Ascending aorta (tissue), 2 donors: Measurements from ENCODE around the gene CYSLTR2. TPM values are rescaled to one million over a fixed set of nuclear protein-coding genes. Genes with fewer than 3 reads are reported as not detected.

Experiments used
- DNase-seq, 2 donors: peaks; one replicate each; pipeline ENCODE4 v3.0.0-alpha.2; 2019; ENCODE audit warnings: low spot score in 2 of 2
- H3K27ac ChIP-seq, 2 donors: fragments of 200-600 bp; sonication (generic); one replicate each; pipeline ENCODE4 v1.5.1; 2016 to 2017; ENCODE audit warnings: mild to moderate bottlenecking in 1 of 2
- H3K27me3 ChIP-seq: fragments of 200-600 bp; sonication (generic); one replicate; pipeline ENCODE4 v1.5.1; 2017
- H3K36me3 ChIP-seq, 2 donors: fragments of 200-600 bp; sonication (generic); one replicate each; pipeline ENCODE4 v1.5.1; 2016
- H3K4me1 ChIP-seq, 2 donors: fragments of 200-600 bp; sonication (generic); one replicate each; pipeline ENCODE4 v1.5.1; 2016 to 2017; ENCODE audit warnings: mild to moderate bottlenecking in 1 of 2
- H3K4me3 ChIP-seq, 2 donors: fragments of 200-600 bp; sonication (generic); one replicate each; pipeline ENCODE4 v1.5.1; 2016 to 2017; ENCODE audit warnings: mild to moderate bottlenecking in 1 of 2
- H3K9me3 ChIP-seq, 2 donors: fragments of 200-600 bp; sonication (generic); one replicate each; pipeline ENCODE4 v1.5.1; 2016
- intact Hi-C: fragments of 100-400 bp; cut with DNase I; formaldehyde crosslinking; loops from one replicate; pipeline ENCODE4 v1.15.1; 2023
- total RNA-seq: library from RNA; depleted of rRNA; stranded (reverse); fragments of >200 nt; gene quantifications from one replicate; pipeline ENCODE4 v1.1.0, GENCODE V29; 2016
- TF ChIP-seq, protein P1 (sequence below), 3 experiments: fragments of 200-600 bp in 2 of 3; fragments of 450-650 bp in 1 of 3; sonication (generic) in 2 of 3; IDR thresholded peaks; one replicate each; pipeline ENCODE4 v1.5.1; 2016 to 2019; ENCODE audit warnings: antibody characterized with exemption in 3 of 3, mild to moderate bottlenecking in 1 of 3, moderate library complexity in 1 of 3

Gene CYSLTR2
- total RNA-seq, 1 donor from 2014 or later = 1.2 TPM

DNA sequence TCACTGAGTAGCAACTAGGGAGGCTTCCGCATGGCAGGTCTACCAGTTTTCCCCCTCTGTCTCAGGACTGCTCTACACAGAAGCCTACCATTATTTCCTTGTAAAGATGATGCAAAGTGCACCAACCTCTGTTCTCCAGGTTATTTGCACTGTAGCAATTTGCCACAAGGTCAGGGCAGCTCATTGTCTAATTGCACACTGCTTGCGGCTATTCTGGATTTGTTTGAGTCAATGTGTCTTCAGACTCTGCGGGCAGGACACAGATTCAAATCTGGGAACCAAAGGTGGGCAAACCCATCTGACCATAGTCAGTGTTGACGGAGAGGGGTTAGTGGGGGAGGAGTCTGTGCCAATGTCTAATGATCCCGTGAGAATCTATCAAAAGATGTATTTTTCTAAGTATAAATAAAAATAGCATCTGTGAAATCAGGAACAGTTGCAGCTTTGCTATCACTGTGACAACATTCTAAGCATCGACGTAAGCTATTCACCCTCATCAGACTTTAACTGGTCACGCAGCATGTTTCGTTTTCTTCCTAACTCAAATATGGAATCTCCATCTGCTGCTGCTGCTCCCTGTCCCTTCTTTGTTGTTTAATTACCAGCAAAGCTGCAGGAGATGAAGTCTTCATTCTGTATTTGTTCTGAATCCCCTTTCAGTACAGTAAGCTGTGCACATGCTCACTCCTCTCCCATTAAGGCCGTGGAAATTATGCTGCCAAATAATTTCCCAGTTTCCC, 26.4 kb downstream of the CYSLTR2 start:
- TF ChIP-seq, protein P1, sequence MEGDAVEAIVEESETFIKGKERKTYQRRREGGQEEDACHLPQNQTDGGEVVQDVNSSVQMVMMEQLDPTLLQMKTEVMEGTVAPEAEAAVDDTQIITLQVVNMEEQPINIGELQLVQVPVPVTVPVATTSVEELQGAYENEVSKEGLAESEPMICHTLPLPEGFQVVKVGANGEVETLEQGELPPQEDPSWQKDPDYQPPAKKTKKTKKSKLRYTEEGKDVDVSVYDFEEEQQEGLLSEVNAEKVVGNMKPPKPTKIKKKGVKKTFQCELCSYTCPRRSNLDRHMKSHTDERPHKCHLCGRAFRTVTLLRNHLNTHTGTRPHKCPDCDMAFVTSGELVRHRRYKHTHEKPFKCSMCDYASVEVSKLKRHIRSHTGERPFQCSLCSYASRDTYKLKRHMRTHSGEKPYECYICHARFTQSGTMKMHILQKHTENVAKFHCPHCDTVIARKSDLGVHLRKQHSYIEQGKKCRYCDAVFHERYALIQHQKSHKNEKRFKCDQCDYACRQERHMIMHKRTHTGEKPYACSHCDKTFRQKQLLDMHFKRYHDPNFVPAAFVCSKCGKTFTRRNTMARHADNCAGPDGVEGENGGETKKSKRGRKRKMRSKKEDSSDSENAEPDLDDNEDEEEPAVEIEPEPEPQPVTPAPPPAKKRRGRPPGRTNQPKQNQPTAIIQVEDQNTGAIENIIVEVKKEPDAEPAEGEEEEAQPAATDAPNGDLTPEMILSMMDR (IDR thresholded peaks at IDR 0.05) = no peak
- DNase-seq = no peak
- Histone ChIP-seq H3K9me3 (no peaks in the 10 kb centered on the region), H3K27me3 (no peaks in the 10 kb centered on the region), H3K4me1 (no peaks in the 10 kb centered on the region), H3K4me3 (no peak overlapping the region), H3K36me3 (no peaks in the 10 kb centered on the region), H3K27ac (no peak overlapping the region)
- intact Hi-C loops = no loop called here

DNA sequence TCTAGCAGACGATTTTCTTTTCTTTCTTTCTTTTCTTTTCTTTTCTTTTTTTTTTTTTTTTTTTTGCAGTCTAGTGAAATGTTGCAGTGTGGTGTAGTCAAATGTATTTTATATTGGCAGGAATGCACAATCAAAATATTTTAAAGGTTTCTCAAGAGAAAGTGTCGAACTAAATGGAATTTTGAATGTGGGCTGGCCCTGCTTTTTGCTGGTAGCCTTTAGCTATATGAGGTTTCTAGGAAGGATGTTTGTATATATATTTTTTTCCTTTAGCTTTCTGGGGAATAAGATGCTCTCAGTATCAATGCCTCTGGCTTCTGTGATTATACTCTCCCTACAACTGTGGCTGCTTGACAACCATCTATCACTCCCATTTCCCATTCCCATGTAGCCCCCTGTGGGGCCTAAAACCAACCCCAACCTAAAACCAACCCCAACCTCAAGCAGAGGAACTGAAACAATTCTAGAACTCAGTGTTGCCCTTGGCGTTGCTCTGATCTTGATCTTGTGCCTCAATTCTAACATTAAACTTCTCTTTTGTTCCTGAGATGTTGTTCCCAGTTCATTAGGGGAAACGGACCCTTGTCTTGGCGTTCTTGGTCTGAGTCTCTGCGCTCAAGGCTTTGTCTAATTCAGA, 27.1 kb downstream of the CYSLTR2 start:
- intact Hi-C loops = no loop called here
- no peaks in the 10 kb centered on the region for H3K27me3 ChIP-seq

DNA sequence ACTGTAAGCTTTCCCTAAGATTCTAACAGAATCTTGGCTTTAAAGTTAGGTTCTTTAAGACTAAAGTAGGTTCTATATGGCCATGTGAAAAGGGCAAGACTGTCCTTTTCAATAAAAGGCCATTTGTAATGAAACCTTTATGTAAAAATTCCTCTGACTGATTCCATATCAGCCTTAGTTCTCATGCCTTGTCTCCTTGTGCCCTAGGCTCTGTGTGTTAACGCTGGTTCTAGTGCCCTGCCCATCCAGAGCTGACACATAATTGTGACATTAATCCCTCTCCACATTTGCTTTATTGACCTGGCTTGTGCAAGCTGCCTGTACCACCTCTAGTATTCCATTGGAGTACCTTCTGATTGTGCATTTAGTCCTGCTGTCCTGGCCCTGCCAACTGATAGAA, 28.2 kb downstream of the CYSLTR2 start:
- intact Hi-C loops = no loop called here

More for the DNA sequence above, 27.1 kb downstream of the CYSLTR2 start:
- Histone ChIP-seq H3K27ac (no peak overlapping the region), H3K9me3 (no peaks in the 10 kb centered on the region), H3K4me1 (no peaks in the 10 kb centered on the region), H3K4me3 (no peak overlapping the region), H3K36me3 (no peaks in the 10 kb centered on the region)
- TF ChIP-seq, protein P1 (IDR thresholded peaks at IDR 0.05) = no peak
- no peak for DNase-seq

DNA sequence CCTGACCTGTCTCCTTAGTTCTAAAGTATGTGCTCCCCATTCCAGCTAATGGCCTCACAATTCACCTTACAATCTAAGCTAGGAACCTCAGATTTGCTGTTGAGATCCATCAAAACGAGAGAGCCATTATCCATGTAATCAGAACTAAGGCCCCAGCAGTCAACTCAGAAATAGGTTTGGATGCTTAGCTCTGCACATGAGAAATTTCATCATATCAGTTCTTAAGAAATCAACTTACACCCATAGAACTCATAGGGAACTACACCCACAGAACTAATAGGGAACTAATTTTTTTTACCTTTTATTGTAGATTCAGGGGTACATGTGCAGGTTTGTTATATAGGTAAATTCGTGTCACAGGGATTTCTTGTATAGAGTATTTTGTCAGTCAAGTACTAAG, 28.7 kb downstream of the CYSLTR2 start:
- H3K4me3 ChIP-seq = no peak overlapping the region
- no peaks in the 10 kb centered on the region for H3K36me3 ChIP-seq
- intact Hi-C loops = no loop called here
- H3K27ac ChIP-seq = no peak overlapping the region
- DNase-seq = no peak
- no peaks in the 10 kb centered on the region for H3K9me3 ChIP-seq
- H3K4me1 ChIP-seq = no peaks in the 10 kb centered on the region
- TF ChIP-seq, protein P1 (IDR thresholded peaks at IDR 0.05) = no peak
- no peaks in the 10 kb centered on the region for H3K27me3 ChIP-seq

More for the DNA sequence above, 28.2 kb downstream of the CYSLTR2 start:
- Histone ChIP-seq H3K36me3 (no peaks in the 10 kb centered on the region), H3K4me3 (no peak overlapping the region), H3K9me3 (no peaks in the 10 kb centered on the region), H3K27me3 (no peaks in the 10 kb centered on the region), H3K27ac (no peak overlapping the region), H3K4me1 (no peaks in the 10 kb centered on the region)
- TF ChIP-seq, protein P1 (IDR thresholded peaks at IDR 0.05) = no peak
- no peak for DNase-seq

DNA sequence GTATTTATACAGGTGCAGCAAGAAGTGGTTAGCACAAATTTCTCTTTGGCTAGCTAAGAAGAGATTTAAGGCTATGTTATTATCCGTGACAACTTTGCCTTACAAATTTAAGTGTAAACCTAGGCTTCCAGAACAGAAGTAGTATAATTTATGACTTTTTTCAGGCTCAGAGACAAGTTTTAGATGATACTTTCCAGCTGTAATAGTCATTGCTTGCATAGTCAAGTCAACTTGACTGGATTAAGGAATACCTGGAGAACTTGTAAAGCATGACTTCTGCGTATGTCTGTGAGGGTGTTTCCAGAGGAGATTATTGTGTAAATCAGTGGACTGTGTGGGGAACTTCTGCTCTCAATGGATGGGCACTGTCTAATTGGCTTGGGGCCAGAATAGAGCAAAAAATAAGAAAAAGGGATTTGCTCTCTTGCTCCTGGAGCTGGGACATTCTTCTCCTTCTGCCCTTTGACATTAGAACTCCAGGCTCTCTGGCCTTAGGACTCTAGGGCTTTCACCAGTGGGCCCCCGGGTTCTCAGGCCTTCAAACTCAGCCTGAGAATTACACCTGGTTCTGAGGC, 33.0 kb downstream of the CYSLTR2 start:
- Histone ChIP-seq H3K36me3 (no peaks in the 10 kb centered on the region), H3K27me3 (no peaks in the 10 kb centered on the region), H3K27ac (no peak overlapping the region), H3K4me3 (no peak overlapping the region), H3K9me3 (no peaks in the 10 kb centered on the region), H3K4me1 (no peaks in the 10 kb centered on the region)
- intact Hi-C loops = no loop called here
- TF ChIP-seq, protein P1 (IDR thresholded peaks at IDR 0.05) = no peak
- no peak for DNase-seq
